NCI-H146 (cell line): ENCODE measurements around the gene TMEM203.

Source experiments
- DNase-seq: peaks from one replicate; lab custom pipeline; 2025; lab: John Stamatoyannopoulos, UW

Gene TMEM203

GRCh38 chr9:137181680-137182079 is 23.8 kb downstream of the TMEM203 start:
- DNase-seq: no peak

- DNase-seq: no peak
These were observed 25.0 kb downstream of the TMEM203 start for GRCh38 chr9:137180491-137180890.

GRCh38 chr9:137179761-137180160 is 25.7 kb downstream of the TMEM203 start:
- DNase-seq: no peak

- DNase-seq: no peak
These were observed 26.4 kb downstream of the TMEM203 start for GRCh38 chr9:137178939-137179630.

GRCh38 chr9:137178201-137178938 is 27.1 kb downstream of the TMEM203 start:
- DNase-seq: no peak

GRCh38 chr9:137176302-137177182 is 28.9 kb downstream of the TMEM203 start:
- DNase-seq: peak; percentile 68

- DNase-seq: no peak
These were observed 30.0 kb downstream of the TMEM203 start for GRCh38 chr9:137175345-137175961.

- DNase-seq: peak; percentile 80
These were observed 30.6 kb downstream of the TMEM203 start for GRCh38 chr9:137174722-137175293.

- DNase-seq: no peak
These were observed 31.4 kb downstream of the TMEM203 start for GRCh38 chr9:137173796-137174664.

- DNase-seq: no peak
These were observed 32.3 kb downstream of the TMEM203 start for GRCh38 chr9:137172901-137173795.

- no peak for DNase-seq
These were observed 34.1 kb downstream of the TMEM203 start for GRCh38 chr9:137171149-137171900.

- DNase-seq: no peak
These were observed 34.8 kb downstream of the TMEM203 start for GRCh38 chr9:137170486-137171148.

- no peak for DNase-seq
These were observed 35.5 kb downstream of the TMEM203 start, which contains the start of gene LRRC26 for GRCh38 chr9:137169896-137170358. Gene LRRC26 (minus strand): TSS chr9:137170051. CDS start chr9:137169943, 108 bp downstream.

- DNase-seq: peak; percentile 80
These were observed 36.3 kb downstream of the TMEM203 start for GRCh38 chr9:137168904-137169856.

GRCh38 chr9:137168573-137168903 is 36.9 kb downstream of the TMEM203 start:
- no peak for DNase-seq

- peak; percentile 78 for DNase-seq
These were observed 37.5 kb downstream of the TMEM203 start for GRCh38 chr9:137167747-137168572.
